Pancreas (tissue), 10 donors: ENCODE results near the gene SLC6A4. TPM values are rescaled to one million over a fixed set of nuclear protein-coding genes. Genes with fewer than 3 reads are reported as not detected.

Source experiments
- ATAC-seq, 4 donors: fragments of 200-7000 bp; cut with Tn5 transposase; one replicate each; pipeline versions ENCODE4 v1.8.0 to v1.9.1; 2020; ENCODE audit warnings: mild to moderate bottlenecking in 4 of 4, moderate library complexity in 4 of 4
- DNase-seq, 6 donors: peaks; one replicate each; pipeline ENCODE4 v3.0.0-alpha.2; 2020
- FAIRE-seq: peaks from 2 replicates; lab custom pipeline; 2012; peaks lifted over from hg19 to GRCh38; lab: Jason Lieb, UNC
- H3K27ac ChIP-seq, 4 donors: fragments of 200-600 bp; sonication (generic); 1 replicate in 3 of 4; 2 replicates in 1 of 4; pipeline versions ENCODE4 v1.5.0 to v1.8.0; 2020
- H3K27me3 ChIP-seq, 4 donors: fragments of 200-600 bp; one replicate each; pipeline ENCODE4 v1.8.0; 2021
- H3K36me3 ChIP-seq, 3 donors: fragments of 200-600 bp; sonication (generic) in 1 of 3; one replicate each; pipeline versions ENCODE4 v1.5.0 to v1.8.0; 2020 to 2021
- H3K4me1 ChIP-seq, 3 donors: fragments of 200-600 bp; one replicate each; pipeline ENCODE4 v1.8.0; 2021
- H3K4me3 ChIP-seq, 4 donors: fragments of 200-600 bp; sonication (generic) in 2 of 4; one replicate each; pipeline versions ENCODE4 v1.5.0 to v1.8.0; 2020 to 2021
- H3K9me3 ChIP-seq, 4 donors: fragments of 200-600 bp; one replicate each; pipeline ENCODE4 v1.8.0; 2021
- CTCF ChIP-seq, 4 donors: fragments of 200-600 bp; sonication (generic) in 3 of 4; IDR thresholded peaks; one replicate each; pipeline versions ENCODE4 v1.5.0 to v1.8.0; 2021; ENCODE audit warnings: antibody characterized with exemption in 4 of 4
- WGBS, 2 donors: extraction: QIAGEN DNeasy Blood & Tissue Kit; methylation state at CpG; one replicate each; pipeline ENCODE4 v1.1.7; 2013; 5-methylcytosine and 5-hydroxymethylcytosine counted together
- intact Hi-C, 3 donors: fragments of 100-400 bp; cut with DNase I; formaldehyde crosslinking; loops; one replicate each; pipeline versions ENCODE4 v1.11.1 to v1.14.2; 2022
- polyA plus RNA-seq, 2 donors: library from polyadenylated mRNA; stranded (reverse); fragments of 200-250 nt; gene quantifications; one replicate each; pipeline ENCODE4 v1.2.3, GENCODE V29; 2013
- total RNA-seq, 6 donors: library from RNA; stranded (reverse); fragmentation: NEBNext Ultra II Directional in 4 of 6; extraction: Animal tissue kit (Norgen Biotek cat#: 25700) in 4 of 6; gene quantifications; one replicate each; pipeline versions ENCODE4 v1.2.1 to v1.2.4, GENCODE V29; 2021 to 2023
- donor health status: healthy with polysubstance abuse.
- donor health status: DM: no; HTN: no; CAD: no; lungs with moderate emphysema.
- donor health status: DM: no; HTN: no; CAD: no.
- donor health status: control.
- donor health status: control.
- donor health status: Bipolar disorder and iron deficiency.
- donor health status: DM: yes; HTN: yes; CAD: no.
- donor health status: DM: no; HTN: no; CAD: no.
- donor health status: DM: no; HTN: no; CAD: no.
- donor health status: DM: yes; HTN: yes; CAD: no.

SLC6A4 gene
- total and polyA plus RNA-seq, 8 donors = 0.42 to 3.1 (median 0.87) TPM

- TF ChIP-seq CTCF (IDR thresholded peaks at IDR 0.05) = no peak
- no peak overlapping the region for H3K27ac ChIP-seq
- FAIRE-seq (no peak), DNase-seq (no peak), ATAC-seq (no peak)
- 79 to 83% methylated on average over 9 of the region's 9 CpGs for WGBS, 2 donors
- H3K36me3 ChIP-seq = no peaks in the 10 kb centered on the region
- H3K27me3 ChIP-seq = no peaks in the 10 kb centered on the region
- intact Hi-C loops = no loop called here
- H3K9me3 ChIP-seq = no peaks in the 10 kb centered on the region
- no peaks in the 10 kb centered on the region for H3K4me1 ChIP-seq
- H3K4me3 ChIP-seq = no peak overlapping the region
Observed at GRCh38 chr17:30218799-30219198, 16.7 kb downstream of the SLC6A4 start.

- ATAC-seq = no peak
- WGBS, 2 donors = 88 to 93% methylated on average over 11 of the region's 11 CpGs
- Histone ChIP-seq H3K27ac (no peak overlapping the region), H3K4me3 (no peak overlapping the region), H3K27me3 (no peaks in the 10 kb centered on the region), H3K9me3 (no peaks in the 10 kb centered on the region), H3K36me3 (no peaks in the 10 kb centered on the region), H3K4me1 (no peaks in the 10 kb centered on the region)
- no peak for TF ChIP-seq CTCF (IDR thresholded peaks at IDR 0.05)
- no peak for DNase-seq
- FAIRE-seq = no peak
- intact Hi-C loops = no loop called here
Observed at GRCh38 chr17:30217746-30218245, 17.7 kb downstream of the SLC6A4 start.

- H3K36me3 ChIP-seq = no peaks in the 10 kb centered on the region
- H3K9me3 ChIP-seq = no peaks in the 10 kb centered on the region
- H3K4me3 ChIP-seq = no peak overlapping the region
- DNase-seq (no peak), FAIRE-seq (no peak), ATAC-seq (no peak)
- no peaks in the 10 kb centered on the region for H3K27me3 ChIP-seq
- H3K4me1 ChIP-seq = no peaks in the 10 kb centered on the region
- intact Hi-C loops = no loop called here
- 86 to 95% methylated on average over 6 of the region's 6 CpGs for WGBS, 2 donors
- TF ChIP-seq CTCF (IDR thresholded peaks at IDR 0.05) = no peak
- no peak overlapping the region for H3K27ac ChIP-seq
Observed at GRCh38 chr17:30217054-30217453, 18.4 kb downstream of the SLC6A4 start.

GRCh38 chr17:30212750-30213149, 22.7 kb downstream of the SLC6A4 start:
- Histone ChIP-seq H3K36me3 (no peaks in the 10 kb centered on the region), H3K27ac (no peak overlapping the region), H3K4me1 (no peaks in the 10 kb centered on the region), H3K9me3 (no peaks in the 10 kb centered on the region), H3K4me3 (no peak overlapping the region), H3K27me3 (no peaks in the 10 kb centered on the region)
- DNase-seq = no peak
- ATAC-seq = no peak
- 84 to 88% methylated on average over 11 of the region's 11 CpGs for WGBS, 2 donors
- intact Hi-C loops = no loop called here
- TF ChIP-seq CTCF (IDR thresholded peaks at IDR 0.05) = no peak
- no peak for FAIRE-seq

- ATAC-seq = no peak
- WGBS, 2 donors = 81% methylated on average over 6 of the region's 6 CpGs
- no peak for TF ChIP-seq CTCF (IDR thresholded peaks at IDR 0.05)
- intact Hi-C loops = no loop called here
- no peak overlapping the region for H3K4me3 ChIP-seq
- no peak for DNase-seq
- no peaks in the 10 kb centered on the region for H3K27me3 ChIP-seq
- no peaks in the 10 kb centered on the region for H3K4me1 ChIP-seq
- no peaks in the 10 kb centered on the region for H3K9me3 ChIP-seq
- no peak for FAIRE-seq
- no peak overlapping the region for H3K27ac ChIP-seq
- H3K36me3 ChIP-seq = no peaks in the 10 kb centered on the region
Observed at GRCh38 chr17:30211371-30211770, 24.1 kb downstream of the SLC6A4 start.
